ENCODE data around the gene OR52H1. TPM values are rescaled to one million over a fixed set of nuclear protein-coding genes. Genes with fewer than 3 reads are reported as not detected.

The OR52H1 gene
- total RNA-seq, 1 donor from 2014 or later: not detected

GRCh38 chr11:5500393-5500801 lies 47.9 kb downstream of the OR52H1 start:
- no peak for TF ChIP-seq CTCF (conservative IDR thresholded peaks at IDR 0.05)
- no peaks in the 10 kb centered on the region for H3K4me1 Mint-ChIP-seq (ENCODE audit: unreplicated experiment)
- no peak overlapping the region for H3K4me3 Mint-ChIP-seq
- H3K36me3 Mint-ChIP-seq: no peaks in the 10 kb centered on the region
- H3K27ac Mint-ChIP-seq: no peak overlapping the region
- H3K27me3 Mint-ChIP-seq: no peaks in the 10 kb centered on the region
- no peak for DNase-seq (ENCODE audit: extremely low spot score, unreplicated experiment)
- no peaks in the 10 kb centered on the region for H3K9me3 Mint-ChIP-seq

GRCh38 chr11:5499671-5500070 lies 48.7 kb downstream of the OR52H1 start:
- Mint-ChIP-seq H3K27me3 (no peaks in the 10 kb centered on the region), H3K9me3 (no peaks in the 10 kb centered on the region), H3K4me1 (ENCODE audit: unreplicated experiment) (no peaks in the 10 kb centered on the region), H3K36me3 (no peaks in the 10 kb centered on the region), H3K27ac (no peak overlapping the region), H3K4me3 (no peak overlapping the region)
- DNase-seq (ENCODE audit: extremely low spot score, unreplicated experiment): no peak
- no peak for TF ChIP-seq CTCF (conservative IDR thresholded peaks at IDR 0.05)

Other genes with a start within 250 kb of the OR52H1 start
- not detected in 2 replicates for gene OR51B4, start 246.6 kb downstream of the OR52H1 start, total RNA-seq (ENCODE audit: low replicate concordance)
- not detected in 2 replicates for gene OR51B2, start 224.2 kb downstream of the OR52H1 start, total RNA-seq (ENCODE audit: low replicate concordance)
- not detected in 2 replicates for gene OR51B5, start 205.0 kb downstream of the OR52H1 start, total RNA-seq (ENCODE audit: low replicate concordance)
- gene OR51B6, start 197.0 kb downstream of the OR52H1 start, total RNA-seq (ENCODE audit: low replicate concordance): not detected in 2 replicates
- gene OR51M1, start 164.7 kb downstream of the OR52H1 start, total RNA-seq (ENCODE audit: low replicate concordance): not detected in 2 replicates
- gene OR51Q1, start 126.4 kb downstream of the OR52H1 start, total RNA-seq (ENCODE audit: low replicate concordance): not detected in 2 replicates
- gene OR51I1, start 107.0 kb downstream of the OR52H1 start, total RNA-seq (ENCODE audit: low replicate concordance): not detected in 2 replicates
- gene OR51I2, start 99.2 kb downstream of the OR52H1 start, total RNA-seq (ENCODE audit: low replicate concordance): not detected in 2 replicates
- not detected in 2 replicates for gene OR52D1, start 59.9 kb downstream of the OR52H1 start, total RNA-seq (ENCODE audit: low replicate concordance)
- gene UBQLN3, start 38.6 kb downstream of the OR52H1 start, total RNA-seq (ENCODE audit: low replicate concordance): not detected in 2 replicates
- gene UBQLNL, start 31.8 kb downstream of the OR52H1 start, total RNA-seq (ENCODE audit: low replicate concordance): 0.19 and 0.39 TPM in 2 replicates
- gene OR52B6, start 32.3 kb upstream of the OR52H1 start, total RNA-seq (ENCODE audit: low replicate concordance): not detected in 2 replicates
- 7.5 and 8.7 TPM in 2 replicates for gene TRIM6, start 48.1 kb upstream of the OR52H1 start, total RNA-seq (ENCODE audit: low replicate concordance)
- 1.4 and 2.4 TPM in 2 replicates for gene TRIM34, start 76.5 kb upstream of the OR52H1 start, total RNA-seq (ENCODE audit: low replicate concordance)
- 30.0 and 32.3 TPM in 2 replicates for gene TRIM5, start 136.5 kb upstream of the OR52H1 start, total RNA-seq (ENCODE audit: low replicate concordance)
- 27.4 and 72.5 TPM in 2 replicates for gene TRIM22, start 141.2 kb upstream of the OR52H1 start, total RNA-seq (ENCODE audit: low replicate concordance)
- gene OR56B1, start 187.9 kb upstream of the OR52H1 start, total RNA-seq (ENCODE audit: low replicate concordance): not detected in 2 replicates
- gene OR52N4, start 205.7 kb upstream of the OR52H1 start, total RNA-seq (ENCODE audit: low replicate concordance): not detected in 2 replicates
- gene OR52N5, start 234.8 kb upstream of the OR52H1 start, total RNA-seq (ENCODE audit: low replicate concordance): not detected in 2 replicates
- not detected in 2 replicates for gene OR52N1, start 242.7 kb upstream of the OR52H1 start, total RNA-seq (ENCODE audit: low replicate concordance)